Endothelial cell of umbilical vein (primary cell): ENCODE measurements around the gene PSKH1.

ENCODE experiments used
- CTCF ChIP-seq, 2 donors: IDR thresholded peaks; 1 replicate in 1 of 2; 2 replicates in 1 of 2; pipeline ENCODE4 v1.5.1; 2011; ENCODE audit warnings: low read length in 2 of 2, mild to moderate bottlenecking in 2 of 2, moderate library complexity in 2 of 2, control low read depth in 1 of 2, inconsistent platforms in 1 of 2, low read depth in 1 of 2; ENCODE audit not compliant: insufficient read depth in 1 of 2; ENCODE audit errors: extremely low read depth in 1 of 2
- FOS ChIP-seq: IDR thresholded peaks from 2 replicates; pipeline ENCODE4 v1.6.1; 2011; ENCODE audit warnings: mild to moderate bottlenecking, low read length, moderate library complexity, borderline replicate concordance; ENCODE audit not compliant: insufficient read depth
- POLR2A ChIP-seq: IDR thresholded peaks from 2 replicates; pipeline ENCODE4 v1.6.1; 2012; ENCODE audit warnings: low read depth, mild to moderate bottlenecking, control low read depth, low read length
- POLR2AphosphoS5 ChIP-seq: IDR thresholded peaks from 2 replicates; pipeline ENCODE4 v1.6.1; 2012; ENCODE audit warnings: low read depth, mild to moderate bottlenecking, control low read depth, low read length, moderate library complexity; ENCODE audit not compliant: insufficient read depth

DNA sequence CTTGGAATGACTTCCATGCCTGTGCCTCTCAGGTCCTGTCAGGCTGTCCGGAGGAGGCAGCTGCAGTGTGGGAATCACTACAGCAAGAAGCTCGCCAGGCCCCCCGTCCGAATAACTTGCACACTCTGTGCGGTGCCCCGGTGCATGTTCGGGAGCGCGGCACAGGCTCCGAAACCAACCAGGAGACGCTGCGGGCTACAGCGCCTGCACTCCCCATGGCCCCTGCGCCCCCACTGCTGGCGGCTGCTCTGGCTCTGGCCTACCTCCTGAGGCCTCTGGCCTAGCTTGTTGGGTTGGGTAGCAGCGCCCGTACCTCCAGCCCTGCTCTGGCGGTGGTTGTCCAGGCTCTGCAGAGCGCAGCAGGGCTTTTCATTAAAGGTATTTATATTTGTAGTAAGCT lies 7.1 kb upstream of the PSKH1 start:
- TF ChIP-seq CTCF (IDR thresholded peaks at IDR 0.05; ENCODE audit: extremely low read depth in 1 of 2, insufficient read depth in 1 of 2, low read depth in 1 of 2, low read length in 2 of 2), result no peak
- no peak for TF ChIP-seq POLR2A
- TF ChIP-seq FOS, result no peak
- TF ChIP-seq POLR2AphosphoS5, result no peak
